Bronchial epithelial cell (primary cell): ENCODE measurements around the gene SH3BGRL3. TPM values are rescaled to one million over a fixed set of nuclear protein-coding genes. Genes with fewer than 3 reads are reported as not detected.

Experiments used
- DNase-seq: peaks from one replicate; pipeline ENCODE4 v3.0.0-alpha.2; 2010; ENCODE audit warnings: low read depth
- FAIRE-seq: peaks from 2 replicates; lab custom pipeline; 2011; peaks lifted over from hg19 to GRCh38; lab: Jason Lieb, UNC
- H3K27me3 ChIP-seq: 2 replicates; pipeline ENCODE4 v1.5.1; 2011; ENCODE audit warnings: low read length; ENCODE audit not compliant: control insufficient read depth, insufficient read depth
- H3K36me3 ChIP-seq: 2 replicates; pipeline ENCODE4 v1.5.1; 2011; ENCODE audit warnings: low read length; ENCODE audit not compliant: control insufficient read depth, insufficient read depth
- H3K4me3 ChIP-seq: 2 replicates; pipeline ENCODE4 v1.5.1; 2011; ENCODE audit warnings: mild to moderate bottlenecking, low read depth, low read length, control low read depth
- total RNA-seq: library from RNA; depleted of rRNA; stranded (reverse); fragments of >200 nt; gene quantifications from 2 replicates; pipeline ENCODE4 v1.2.1, GENCODE V29; 2014
- TF ChIP-seq, protein P1 (sequence below): IDR thresholded peaks from 2 replicates; pipeline ENCODE4 v1.5.1; 2011; ENCODE audit warnings: mild to moderate bottlenecking, moderate library complexity, low read length, control low read depth, inconsistent platforms; ENCODE audit not compliant: insufficient read depth, severe bottlenecking

The SH3BGRL3 gene
- total RNA-seq, 1 donor from 2014 or later: 14.5 TPM

DNA sequence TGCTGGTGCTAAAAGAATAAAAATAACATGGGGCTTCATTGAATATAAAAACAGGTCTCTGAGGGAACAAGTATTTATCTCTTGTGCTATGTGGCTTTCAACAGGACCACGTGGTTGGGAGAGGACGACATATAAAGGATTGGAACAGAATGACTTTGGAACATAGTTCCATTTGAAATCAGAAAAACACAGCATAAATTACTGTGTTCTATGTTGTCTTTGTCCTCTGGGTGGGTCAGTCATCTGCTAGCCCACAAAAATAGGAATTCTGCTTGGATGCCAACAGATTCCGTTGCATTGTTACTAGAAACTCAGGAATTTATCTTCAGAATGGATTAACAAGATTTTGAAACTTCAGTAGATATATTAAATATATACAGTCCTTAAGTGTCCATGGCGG lies 40.0 kb upstream of the SH3BGRL3 start:
- no peak for DNase-seq
- no peak overlapping the region for H3K4me3 ChIP-seq
- TF ChIP-seq, protein P1, sequence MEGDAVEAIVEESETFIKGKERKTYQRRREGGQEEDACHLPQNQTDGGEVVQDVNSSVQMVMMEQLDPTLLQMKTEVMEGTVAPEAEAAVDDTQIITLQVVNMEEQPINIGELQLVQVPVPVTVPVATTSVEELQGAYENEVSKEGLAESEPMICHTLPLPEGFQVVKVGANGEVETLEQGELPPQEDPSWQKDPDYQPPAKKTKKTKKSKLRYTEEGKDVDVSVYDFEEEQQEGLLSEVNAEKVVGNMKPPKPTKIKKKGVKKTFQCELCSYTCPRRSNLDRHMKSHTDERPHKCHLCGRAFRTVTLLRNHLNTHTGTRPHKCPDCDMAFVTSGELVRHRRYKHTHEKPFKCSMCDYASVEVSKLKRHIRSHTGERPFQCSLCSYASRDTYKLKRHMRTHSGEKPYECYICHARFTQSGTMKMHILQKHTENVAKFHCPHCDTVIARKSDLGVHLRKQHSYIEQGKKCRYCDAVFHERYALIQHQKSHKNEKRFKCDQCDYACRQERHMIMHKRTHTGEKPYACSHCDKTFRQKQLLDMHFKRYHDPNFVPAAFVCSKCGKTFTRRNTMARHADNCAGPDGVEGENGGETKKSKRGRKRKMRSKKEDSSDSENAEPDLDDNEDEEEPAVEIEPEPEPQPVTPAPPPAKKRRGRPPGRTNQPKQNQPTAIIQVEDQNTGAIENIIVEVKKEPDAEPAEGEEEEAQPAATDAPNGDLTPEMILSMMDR: no peak
- no peak for FAIRE-seq
- H3K27me3 ChIP-seq: no peaks in the 10 kb centered on the region
- peaks cover 3% of the 10 kb centered on the region for H3K36me3 ChIP-seq

DNA sequence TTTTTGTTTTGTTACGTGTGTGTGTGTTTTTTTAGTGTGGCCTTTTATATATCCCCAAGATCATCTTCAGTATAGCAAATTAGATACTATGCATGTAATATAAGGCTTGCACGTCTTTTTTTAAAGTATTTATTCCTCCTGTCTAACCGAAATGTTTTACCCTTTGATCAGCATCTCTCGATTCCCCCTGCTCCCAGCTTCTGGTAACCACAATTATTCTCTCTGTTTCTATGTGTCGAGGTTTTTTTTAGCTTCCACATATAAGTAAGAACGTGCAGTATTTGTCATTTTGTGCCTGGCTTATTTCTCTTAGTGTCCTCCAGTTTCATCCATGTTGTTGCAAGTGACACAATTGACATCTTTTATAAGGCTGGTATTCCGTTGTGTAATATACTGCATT lies 27.2 kb upstream of the SH3BGRL3 start:
- H3K36me3 ChIP-seq: peaks cover 13% of the 10 kb centered on the region
- TF ChIP-seq, protein P1: no peak
- H3K4me3 ChIP-seq: no peak overlapping the region
- H3K27me3 ChIP-seq: no peaks in the 10 kb centered on the region
- DNase-seq (no peak), FAIRE-seq (no peak)

DNA sequence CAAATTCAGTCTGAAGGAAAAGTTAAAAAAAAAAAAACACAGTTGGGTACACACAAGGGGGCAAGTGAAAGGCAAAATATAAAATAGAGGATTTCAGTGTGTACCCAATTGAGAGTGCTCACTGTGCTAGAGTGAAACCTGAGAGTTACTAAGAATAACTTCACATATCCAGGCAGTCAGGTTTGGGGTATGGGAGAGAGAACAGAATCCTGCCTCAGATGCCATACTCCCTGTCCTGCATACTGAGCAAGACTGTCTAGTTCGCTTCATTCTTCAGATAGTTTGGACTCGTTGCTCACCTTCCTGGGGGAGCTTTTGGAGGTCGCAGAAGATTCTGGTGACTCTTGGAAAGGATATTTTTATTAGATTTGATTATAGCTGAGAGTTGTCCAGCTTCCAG lies 25.5 kb upstream of the SH3BGRL3 start:
- TF ChIP-seq, protein P1: no peak
- H3K36me3 ChIP-seq: peaks cover 16% of the 10 kb centered on the region
- FAIRE-seq (no peak), DNase-seq (no peak)
- no peaks in the 10 kb centered on the region for H3K27me3 ChIP-seq
- no peak overlapping the region for H3K4me3 ChIP-seq

DNA sequence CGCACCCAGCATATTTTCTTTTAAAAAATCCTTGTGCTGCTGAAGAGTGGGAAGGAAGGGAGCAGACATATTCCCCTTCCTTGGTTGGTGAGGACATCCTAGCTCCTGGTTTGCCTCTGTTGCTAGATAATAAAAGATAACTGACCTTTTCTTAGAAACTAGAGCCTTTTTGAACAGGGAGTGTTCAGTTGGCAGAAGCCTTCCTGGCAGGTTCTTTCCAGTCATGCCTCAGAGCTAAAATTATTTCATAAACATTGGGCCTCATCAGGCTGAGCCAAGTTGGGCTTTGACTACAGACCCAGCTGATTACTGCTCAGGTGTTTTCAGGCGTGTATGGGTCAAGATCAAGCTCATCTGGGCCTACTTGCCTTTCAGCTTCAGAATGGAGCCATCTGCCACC lies 22.7 kb upstream of the SH3BGRL3 start:
- TF ChIP-seq, protein P1: no peak
- no peaks in the 10 kb centered on the region for H3K27me3 ChIP-seq
- H3K36me3 ChIP-seq: peaks cover 18% of the 10 kb centered on the region
- H3K4me3 ChIP-seq: no peak overlapping the region
- no peak for DNase-seq
- FAIRE-seq: no peak

DNA sequence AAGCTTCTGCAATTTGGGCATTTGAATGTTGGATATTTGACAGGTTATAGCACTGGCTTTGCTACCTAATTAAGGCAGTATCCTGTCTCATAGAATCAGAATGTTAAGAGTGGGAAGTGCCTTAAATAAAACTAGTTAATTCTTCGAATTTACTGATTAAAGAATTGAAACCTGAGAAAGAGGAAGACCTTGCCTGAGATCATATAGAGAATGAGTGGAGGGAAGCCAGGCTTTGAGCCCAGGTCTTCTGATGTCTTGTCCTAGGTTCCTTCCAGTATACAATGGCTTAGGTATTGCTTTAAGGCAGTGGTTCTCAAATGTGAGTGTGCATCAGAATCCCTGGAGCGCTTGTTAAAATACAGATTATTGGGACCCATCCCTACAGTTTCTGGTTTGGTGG lies 20.9 kb upstream of the SH3BGRL3 start:
- H3K36me3 ChIP-seq: peaks cover 18% of the 10 kb centered on the region
- no peaks in the 10 kb centered on the region for H3K27me3 ChIP-seq
- DNase-seq (no peak), FAIRE-seq (no peak)
- H3K4me3 ChIP-seq: no peak overlapping the region
- TF ChIP-seq, protein P1: no peak

DNA sequence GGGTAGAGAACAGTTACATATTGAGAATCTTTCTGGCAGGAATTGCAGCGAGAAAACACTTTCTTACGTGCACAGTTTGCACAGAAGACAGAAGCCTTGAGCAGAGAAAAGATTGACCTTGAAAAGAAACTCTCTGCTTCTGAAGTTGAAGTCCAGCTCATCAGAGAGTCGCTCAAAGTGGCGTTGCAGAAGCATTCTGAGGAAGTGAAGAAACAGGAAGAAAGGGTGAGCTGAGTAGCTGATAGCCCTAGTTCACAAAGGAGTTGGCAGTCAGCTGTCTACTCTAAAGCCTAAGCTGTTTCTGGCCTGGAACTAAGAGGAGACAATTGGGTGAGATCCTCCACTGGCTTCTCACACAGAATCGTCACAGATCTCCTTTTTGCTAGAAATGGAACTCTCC lies 20.3 kb upstream of the SH3BGRL3 start:
- FAIRE-seq: no peak
- Histone ChIP-seq H3K27me3 (no peaks in the 10 kb centered on the region), H3K36me3 (peaks cover 18% of the 10 kb centered on the region), H3K4me3 (no peak overlapping the region)
- no peak for DNase-seq
- TF ChIP-seq, protein P1: no peak
